H1 (cell line): ENCODE data around the gene IP6K3. TPM values are rescaled to one million over a fixed set of nuclear protein-coding genes. Genes with fewer than 3 reads are reported as not detected.

Source experiments
- CTCF ChIA-PET: fragments of 300-600 bp; sonication (Branson Sonifier 250); formaldehyde crosslinking; loops from one replicate; lab custom pipeline; 2021; ENCODE audit not compliant: partially characterized antibody; lab: Charles Lee
- POLR2A ChIA-PET: fragments of 300-600 bp; sonication (Branson Sonifier 250); formaldehyde crosslinking; loops from one replicate; lab custom pipeline; 2021; ENCODE audit warnings: inconsistent platforms; ENCODE audit not compliant: partially characterized antibody; lab: Charles Lee
- DNase-seq, 2 experiments: peaks; one replicate each; pipeline versions ENCODE4 v3.0.0 to v3.0.0-alpha.2; 2010 to 2022; ENCODE audit warnings: low spot score in 2 of 2, low read depth in 1 of 2, mixed read lengths in 1 of 2
- FAIRE-seq: peaks from 2 replicates; lab custom pipeline; 2011; peaks lifted over from hg19 to GRCh38; lab: Jason Lieb, UNC
- H2AFZ ChIP-seq: 2 replicates; pipeline ENCODE4 v1.8.1; 2012; ENCODE audit warnings: low read length, inconsistent platforms
- H2AK5ac ChIP-seq: 2 replicates; pipeline ENCODE4 v1.6.1; 2013; ENCODE audit warnings: low read depth, low read length
- H2BK120ac ChIP-seq: replicated peaks from 2 replicates; pipeline ENCODE3; 2013; ENCODE audit warnings: low read depth, low read length, inconsistent platforms
- H2BK12ac ChIP-seq: 2 replicates; pipeline ENCODE4 v1.6.1; 2013; ENCODE audit warnings: low read depth, low read length
- H2BK15ac ChIP-seq: 2 replicates; pipeline ENCODE4 v1.6.1; 2013; ENCODE audit warnings: low read length
- H2BK20ac ChIP-seq: 2 replicates; pipeline ENCODE4 v1.6.1; 2013; ENCODE audit warnings: low read length
- H2BK5ac ChIP-seq: 2 replicates; pipeline ENCODE4 v1.6.1; 2013; ENCODE audit warnings: low read depth, low read length
- H3K14ac ChIP-seq: 2 replicates; pipeline ENCODE4 v1.6.1; 2013; ENCODE audit warnings: inconsistent platforms; ENCODE audit not compliant: insufficient read length
- H3K18ac ChIP-seq: 2 replicates; pipeline ENCODE4 v1.6.1; 2013; ENCODE audit warnings: low read length; ENCODE audit errors: extremely low read depth
- H3K23ac ChIP-seq: 2 replicates; pipeline ENCODE4 v1.6.1; 2013; ENCODE audit warnings: inconsistent platforms; ENCODE audit not compliant: insufficient read length
- H3K23me2 ChIP-seq: 2 replicates; pipeline ENCODE4 v1.6.1; 2013; ENCODE audit warnings: low read depth, low read length
- H3K27ac ChIP-seq: 2 replicates; pipeline ENCODE4 v1.6.1; 2011; ENCODE audit warnings: low read depth, low read length, inconsistent platforms
- H3K27me3 ChIP-seq, 4 experiments: replicated peaks in 1 of 4; 1 replicate in 1 of 4; 2 replicates in 3 of 4; pipeline versions ENCODE4 v1.6.1 to v1.8.1; 2011 to 2013; ENCODE audit warnings: low read length in 3 of 4, mild to moderate bottlenecking in 3 of 4, inconsistent platforms in 2 of 4, mixed read lengths in 2 of 4, moderate library complexity in 1 of 4; ENCODE audit not compliant: control insufficient read depth in 3 of 4, insufficient read depth in 3 of 4; ENCODE audit errors: extremely low read depth in 1 of 4
- H3K36me3 ChIP-seq, 4 experiments: 2 replicates each; pipeline versions ENCODE4 v1.6.1 to v1.8.1; 2011 to 2013; ENCODE audit warnings: mild to moderate bottlenecking in 4 of 4, low read length in 3 of 4, moderate library complexity in 2 of 4, control low read depth in 1 of 4, inconsistent platforms in 1 of 4; ENCODE audit not compliant: insufficient read depth in 4 of 4, control insufficient read depth in 2 of 4
- H3K4ac ChIP-seq: replicated peaks from 2 replicates; pipeline ENCODE3; 2013; ENCODE audit warnings: low read length, low read depth, mixed read lengths, inconsistent platforms; ENCODE audit not compliant: insufficient read length
- H3K4me1 ChIP-seq, 4 experiments: replicated peaks in 1 of 4; 1 replicate in 1 of 4; 2 replicates in 3 of 4; pipeline versions ENCODE4 v1.6.1 to v1.8.1; 2011 to 2013; ENCODE audit warnings: low read length in 3 of 4, inconsistent platforms in 2 of 4, mixed read lengths in 1 of 4; ENCODE audit not compliant: insufficient read depth in 4 of 4, control insufficient read depth in 3 of 4
- H3K4me2 ChIP-seq, 2 experiments: 2 replicates each; pipeline versions ENCODE4 v1.6.1 to v1.8.1; 2011 to 2013; ENCODE audit warnings: low read depth in 2 of 2, low read length in 2 of 2, control low read depth in 1 of 2, inconsistent platforms in 1 of 2, mild to moderate bottlenecking in 1 of 2; ENCODE audit not compliant: insufficient read depth in 1 of 2
- H3K4me3 ChIP-seq, 4 experiments: fragments of 200-600, 300-600 bp in 1 of 4; sonication (generic), shearing (Covaris generic), sonication (Bioruptor Twin) in 1 of 4; 2 replicates each; pipeline versions ENCODE4 v1.5.1 to v1.8.1; 2011 to 2016; ENCODE audit warnings: low read length in 4 of 4, low read depth in 3 of 4, control low read depth in 2 of 4, inconsistent platforms in 2 of 4, mild to moderate bottlenecking in 2 of 4, mixed read lengths in 1 of 4, moderate library complexity in 1 of 4; ENCODE audit not compliant: insufficient read depth in 2 of 4; ENCODE audit errors: extremely low read depth in 1 of 4
- H3K56ac ChIP-seq: replicated peaks from 2 replicates; pipeline ENCODE3; 2013; ENCODE audit warnings: low read depth, mild to moderate bottlenecking, mixed read lengths, low read length, inconsistent platforms; ENCODE audit not compliant: insufficient read length
- H3K79me1 ChIP-seq: 2 replicates; pipeline ENCODE4 v1.6.1; 2013; ENCODE audit warnings: low read depth, low read length, control low read depth
- H3K79me2 ChIP-seq, 2 experiments: 2 replicates each; pipeline versions ENCODE4 v1.6.1 to v1.8.1; 2012 to 2013; ENCODE audit warnings: low read length in 2 of 2, mild to moderate bottlenecking in 2 of 2, inconsistent platforms in 1 of 2; ENCODE audit not compliant: insufficient read depth in 2 of 2, control insufficient read depth in 1 of 2
- H3K9ac ChIP-seq, 4 experiments: replicated peaks in 1 of 4; 1 replicate in 1 of 4; 2 replicates in 3 of 4; pipeline versions ENCODE4 v1.6.1 to v1.8.1; 2011 to 2013; ENCODE audit warnings: low read depth in 3 of 4, low read length in 3 of 4, control low read depth in 2 of 4, mild to moderate bottlenecking in 2 of 4, moderate library complexity in 2 of 4, inconsistent platforms in 1 of 4; ENCODE audit errors: extremely low read depth in 1 of 4
- H3K9me3 ChIP-seq, 2 experiments: 2 replicates each; pipeline versions ENCODE4 v1.6.1 to v1.8.1; 2012 to 2013; ENCODE audit warnings: mild to moderate bottlenecking in 2 of 2, moderate library complexity in 2 of 2, control low read depth in 1 of 2, inconsistent platforms in 1 of 2, low read depth in 1 of 2, low read length in 1 of 2, mixed read lengths in 1 of 2; ENCODE audit not compliant: insufficient read depth in 2 of 2
- H4K20me1 ChIP-seq, 2 experiments: replicated peaks in 1 of 2; 2 replicates each; pipeline versions ENCODE3 to v1.8.1; 2011 to 2013; ENCODE audit warnings: inconsistent platforms in 2 of 2, low read length in 2 of 2, mild to moderate bottlenecking in 1 of 2; ENCODE audit not compliant: insufficient read depth in 2 of 2, control insufficient read depth in 1 of 2
- H4K5ac ChIP-seq: 2 replicates; pipeline ENCODE4 v1.6.1; 2013; ENCODE audit warnings: low read length, low read depth, mixed read lengths, inconsistent platforms; ENCODE audit not compliant: insufficient read length
- H4K8ac ChIP-seq: 2 replicates; pipeline ENCODE4 v1.8.0; 2013; ENCODE audit warnings: mild to moderate bottlenecking, moderate library complexity, low read length, inconsistent platforms; ENCODE audit not compliant: insufficient read depth; ENCODE audit errors: extremely low read depth
- H4K91ac ChIP-seq: replicated peaks from 2 replicates; pipeline ENCODE3; 2013; ENCODE audit warnings: low read length, mixed read lengths, inconsistent platforms; ENCODE audit not compliant: insufficient read length
- ASH2L ChIP-seq: fragments of 200-600, 300-600 bp; sonication (generic); IDR thresholded peaks from one replicate; pipeline ENCODE4 v1.7.1; 2017; ENCODE audit warnings: low read length
- JUN ChIP-seq: IDR thresholded peaks from 2 replicates; pipeline ENCODE4 v1.6.1; 2011; ENCODE audit warnings: low read depth, mild to moderate bottlenecking, improper control_type of control experiment, low read length
- JUND ChIP-seq: IDR thresholded peaks from 2 replicates; pipeline ENCODE4 v1.6.1; 2011; ENCODE audit warnings: mild to moderate bottlenecking, improper control_type of control experiment, low read length
- KDM5A ChIP-seq: fragments of 200-600 bp; IDR thresholded peaks from 2 replicates; pipeline ENCODE4 v1.7.1; 2012; ENCODE audit warnings: mild to moderate bottlenecking, low read length, inconsistent platforms, mixed read lengths
- WGBS, 2 experiments: shearing (Covaris generic) in 1 of 2; methylation state at CpG; one replicate each; pipeline versions ENCODE4 v1.1.6 to v1.1.7; 2013 to 2015; ENCODE audit warnings: low lambda C conversion rate in 2 of 2, mixed read lengths in 2 of 2, inconsistent platforms in 1 of 2, low coverage in 1 of 2, missing lambda C conversion rate in 1 of 2; ENCODE audit not compliant: insufficient replicate concordance in 2 of 2, insufficient coverage in 1 of 2, insufficient read length in 1 of 2; ENCODE audit errors: extremely low coverage in 1 of 2, missing lambda C conversion rate in 1 of 2; 5-methylcytosine and 5-hydroxymethylcytosine counted together
- polyA plus RNA-seq, 7 experiments: library from polyadenylated mRNA; depleted of rRNA in 3 of 7; stranded (reverse) in 5 of 7; unstranded in 2 of 7; fragments of >200 nt in 5 of 7; fragments of 200-250 nt in 2 of 7; gene quantifications; 1 replicate in 5 of 7; 2 replicates in 1 of 7; 4 replicates in 1 of 7; pipeline versions ENCODE4 v1.2.1 to v1.2.3, GENCODE V29; 2011 to 2013; ENCODE audit warnings: missing spikeins in 2 of 7, mixed read lengths in 2 of 7
- total RNA-seq: library from RNA; stranded (reverse); fragmentation: NEBNext Ultra II Directional; extraction: Animal tissue kit (Norgen Biotek cat#: 25700); gene quantifications from 2 replicates; pipeline ENCODE4 v1.2.1, GENCODE V29; 2021

IP6K3 gene
- total and polyA plus RNA-seq, 2 of the 8 experiments (the other 6 are each of a cell fraction or from before 2014, with no cell fraction given) = 0.22 to 0.73 TPM

DNA sequence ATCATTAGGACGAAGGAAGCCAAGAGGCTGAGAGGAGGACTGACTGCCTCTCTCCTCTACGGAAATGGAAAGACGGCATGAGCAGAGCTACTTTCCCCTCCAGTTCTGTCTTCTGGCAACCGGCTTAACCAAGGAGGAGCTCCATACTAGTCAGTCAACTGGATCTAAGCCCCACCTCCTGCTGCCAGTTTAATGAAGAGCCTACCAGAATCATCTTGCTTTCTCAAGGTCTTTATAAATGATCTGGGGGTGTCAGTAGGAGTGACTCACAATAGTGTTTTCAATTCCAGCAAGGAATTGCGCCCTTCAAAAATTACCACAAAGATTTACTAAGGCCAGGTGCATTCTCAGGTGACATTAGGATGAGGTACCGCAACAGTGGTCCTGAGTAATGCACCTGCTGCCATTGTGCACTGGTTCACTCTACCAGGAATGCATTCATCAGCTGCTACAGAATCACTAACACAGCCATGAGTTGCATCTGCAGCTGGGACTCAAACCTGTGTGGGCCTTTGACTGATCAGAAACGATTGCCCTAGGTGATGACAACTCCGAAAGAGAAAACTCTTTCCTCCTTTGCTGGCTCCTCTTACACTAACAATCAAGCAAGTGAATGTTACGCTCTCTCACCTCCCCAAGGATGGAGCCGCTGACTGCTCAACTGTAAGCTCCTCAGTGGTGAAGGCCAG is 38.0 kb downstream of the IP6K3 start:
- WGBS, 2 experiments = 92% methylated on average over 10 of the region's 10 CpGs; no CpG with 5 or more reads in 1 of the 2 experiments
- FAIRE-seq (no peak), DNase-seq (no peak)
- H3K18ac ChIP-seq = no peak overlapping the region
- H2BK20ac ChIP-seq = no peak overlapping the region
- H3K27ac ChIP-seq = no peak overlapping the region
- H2BK5ac ChIP-seq = no peak overlapping the region
- no peak overlapping the region for H3K14ac ChIP-seq
- H3K79me1 ChIP-seq = peaks cover 18% of the 10 kb centered on the region
- no peak overlapping the region for H2BK12ac ChIP-seq
- no peak overlapping the region for H4K5ac ChIP-seq
- ChIA-PET CTCF (interaction anchor here (0.7 to 4.2 kb wide), 4 partner anchors 36 to 123 kb away, joined by 3 to 28 read pairs (median 4); no protein-coding TSS in a partner anchor), POLR2A (interaction anchor here (0.5 to 1.9 kb wide), 7 partner anchors 8 to 269 kb away, joined by 3 to 5 read pairs (median 3); no protein-coding TSS in a partner anchor)
- H4K91ac ChIP-seq = no peak overlapping the region
- H3K4ac ChIP-seq = no peak overlapping the region
- H2AFZ ChIP-seq = no peak overlapping the region
- no peaks in the 10 kb centered on the region for H3K27me3 ChIP-seq
- H2BK120ac ChIP-seq = no peak overlapping the region
- no peak overlapping the region for H3K56ac ChIP-seq
- no peaks in the 10 kb centered on the region for H3K9me3 ChIP-seq
- H3K36me3 ChIP-seq = peaks cover 7 to 30% (median 20%) of the 10 kb centered on the region in 4 experiments
- H3K9ac ChIP-seq = no peak overlapping the region
- peaks cover 0 to 15% of the 10 kb centered on the region in 2 experiments; a peak in 2 of 4 replicates for H3K79me2 ChIP-seq
- no peak overlapping the region for H4K8ac ChIP-seq
- no peak overlapping the region for H2AK5ac ChIP-seq
- peaks cover 2% of the 10 kb centered on the region; the same call in 1 of the 2 replicates for H3K23me2 ChIP-seq
- H2BK15ac ChIP-seq = no peak overlapping the region
- H3K4me3 ChIP-seq = no peak overlapping the region
- H4K20me1 ChIP-seq = peaks cover 5 to 13% of the 10 kb centered on the region in 2 experiments
- no peak overlapping the region for H3K23ac ChIP-seq
- no peak overlapping the region for H3K4me2 ChIP-seq
- H3K4me1 ChIP-seq = peaks cover 2 to 14% (median 6%) of the 10 kb centered on the region in 4 experiments; a peak in 4 of 7 replicates
- no peak for TF ChIP-seq KDM5A
- TF ChIP-seq ASH2L = no peak
- TF ChIP-seq JUN = no peak
- TF ChIP-seq JUND = no peak
